PC-3 (cell line): ENCODE data around the gene AAMDC. TPM values are rescaled to one million over a fixed set of nuclear protein-coding genes. Genes with fewer than 3 reads are reported as not detected.

Experiments
- ATAC-seq: fragments of 200-7000 bp; cut with Tn5 transposase; 2 replicates; pipeline ENCODE4 v1.9.1; 2020; ENCODE audit warnings: mild to moderate bottlenecking, moderate library complexity
- BruUV-seq: library from RNA; stranded (reverse); fragments of 400-500 nt; replicated peaks from 2 replicates; lab custom pipeline; 2021; lab: Mats Ljungman, UMichigan
- CTCF ChIA-PET: fragments of 300-600 bp; sonication (Branson Sonifier 250); formaldehyde crosslinking; loops from one replicate; lab custom pipeline; 2022; ENCODE audit warnings: antibody characterized with exemption; lab: Charles Lee
- POLR2A ChIA-PET: fragments of 300-600 bp; sonication (Branson Sonifier 250); formaldehyde crosslinking; loops from one replicate; lab custom pipeline; 2022; ENCODE audit warnings: antibody characterized with exemption; ENCODE audit not compliant: unreplicated experiment; lab: Charles Lee
- DNase-seq: peaks from one replicate; pipeline ENCODE4 v3.0.0-alpha.2; 2015
- H2AFZ ChIP-seq: fragments of 300-600 bp; sonication (generic); 2 replicates; pipeline ENCODE4 v1.6.0; 2016; ENCODE audit warnings: antibody characterized with exemption, low read length
- H3F3A ChIP-seq: fragments of 300-600 bp; sonication (generic); one replicate; pipeline ENCODE4 v1.6.0; 2017; ENCODE audit warnings: antibody characterized with exemption, low read length, control low read depth, mild to moderate bottlenecking; ENCODE audit not compliant: unreplicated experiment
- H3K27ac ChIP-seq: fragments of 300-600 bp; sonication (generic); 2 replicates; pipeline ENCODE4 v1.5.1; 2016; ENCODE audit warnings: mild to moderate bottlenecking, low read length
- H3K27me3 ChIP-seq: fragments of 300-600 bp; sonication (generic); 2 replicates; pipeline ENCODE4 v1.6.1; 2016; ENCODE audit warnings: low read length, mixed read lengths
- H3K36me3 ChIP-seq: fragments of 300-600 bp; sonication (generic); 2 replicates; pipeline ENCODE4 v1.6.1; 2016; ENCODE audit warnings: low read depth, mixed run types, low read length, mixed read lengths
- H3K4me1 ChIP-seq: fragments of 300-600 bp; sonication (generic); 2 replicates; pipeline ENCODE4 v1.5.1; 2016; ENCODE audit warnings: low read length; ENCODE audit not compliant: insufficient read depth
- H3K4me2 ChIP-seq: fragments of 300-600 bp; sonication (generic); 2 replicates; pipeline ENCODE4 v1.6.0; 2016; ENCODE audit warnings: low read length
- H3K4me3 ChIP-seq: fragments of 300-600 bp; sonication (generic); 2 replicates; pipeline ENCODE4 v1.5.1; 2016; ENCODE audit warnings: mild to moderate bottlenecking, low read length, mixed read lengths
- H3K79me2 ChIP-seq: fragments of 300-600 bp; sonication (generic); 2 replicates; pipeline ENCODE4 v1.6.1; 2017; ENCODE audit warnings: low read length, mixed read lengths
- H3K9ac ChIP-seq: fragments of 300-600 bp; sonication (generic); 2 replicates; pipeline ENCODE4 v1.6.0; 2016; ENCODE audit warnings: mild to moderate bottlenecking, low read length
- H3K9me2 ChIP-seq: fragments of 300-600 bp; sonication (generic); replicated peaks from 2 replicates; pipeline ENCODE4 v1.6.1; 2016; ENCODE audit warnings: mixed run types, low read length, mixed read lengths
- H3K9me3 ChIP-seq: fragments of 300-600 bp; sonication (generic); 2 replicates; pipeline ENCODE4 v1.6.1; 2016; ENCODE audit warnings: low read length, mixed read lengths
- H4K20me1 ChIP-seq: fragments of 300-600 bp; sonication (generic); 2 replicates; pipeline ENCODE4 v1.6.1; 2016; ENCODE audit warnings: low read length, mixed read lengths
- EZH2 ChIP-seq: fragments of 300-600 bp; sonication (generic); IDR thresholded peaks from one replicate; pipeline ENCODE4 v1.6.1; 2017; ENCODE audit warnings: antibody characterized with exemption, mild to moderate bottlenecking, low read length; ENCODE audit not compliant: unreplicated experiment
- EZH2phosphoT487 ChIP-seq: fragments of 300-600 bp; sonication (generic); IDR thresholded peaks from 2 replicates; pipeline ENCODE4 v1.6.1; 2018; ENCODE audit warnings: mild to moderate bottlenecking, antibody characterized with exemption, low read length, borderline replicate concordance
- intact Hi-C: fragments of 100-400 bp; cut with micrococcal nuclease; formaldehyde crosslinking; loops from 2 replicates; pipeline ENCODE4 v1.9.0; 2023
- total RNA-seq: library from RNA; depleted of rRNA; stranded (reverse); fragments of >200 nt; gene quantifications from 2 replicates; pipeline ENCODE4 v1.2.3, GENCODE V29; 2014
- TF ChIP-seq, protein P1 (sequence below): fragments of 300-600 bp; sonication (generic); conservative IDR thresholded peaks from 2 replicates; pipeline ENCODE4 v1.5.1; 2017; ENCODE audit warnings: antibody characterized with exemption, low read depth, mild to moderate bottlenecking, low read length

AAMDC gene
- total RNA-seq, 1 experiment from 2014 or later = 18.0 TPM

DNA sequence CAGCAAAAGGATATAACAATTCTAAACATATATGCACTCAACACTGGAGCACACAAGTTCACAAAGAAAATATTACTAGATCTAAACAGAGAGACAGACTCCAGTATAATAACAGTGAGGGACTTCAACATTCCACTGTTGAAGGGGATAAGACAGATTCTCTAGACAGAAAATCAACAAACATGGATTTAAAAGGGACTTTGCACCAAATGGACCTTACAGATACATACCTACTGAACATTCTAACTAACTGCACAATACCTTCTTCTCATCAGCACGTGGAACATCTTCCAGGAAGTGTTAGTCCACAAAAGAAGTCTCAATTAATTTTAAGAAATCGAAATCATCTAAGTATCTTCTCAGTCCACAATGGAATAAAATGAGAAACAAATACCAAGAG lies 27.0 kb upstream of the AAMDC start:
- ChIA-PET CTCF (no interaction called here), POLR2A (no interaction called here)
- Histone ChIP-seq H3K9me3 (no peaks in the 10 kb centered on the region), H3K36me3 (no peaks in the 10 kb centered on the region), H3K4me2 (no peak overlapping the region), H3K4me3 (no peak overlapping the region), H3K79me2 (peaks cover 96% of the 10 kb centered on the region), H3K27ac (no peak overlapping the region), H3K4me1 (no peaks in the 10 kb centered on the region), H3K9me2 (no peaks in the 10 kb centered on the region), H3K27me3 (no peaks in the 10 kb centered on the region), H4K20me1 (0 out of 2 replicates have a peak, but pooled peaks cover 12% of the 10 kb centered on the region), H3K9ac (no peak overlapping the region), H2AFZ (no peak overlapping the region), H3F3A (no peaks in the 10 kb centered on the region)
- no TSS peak for BruUV-seq
- TF ChIP-seq EZH2 (no peak), EZH2phosphoT487 (no peak)
- TF ChIP-seq, protein P1, sequence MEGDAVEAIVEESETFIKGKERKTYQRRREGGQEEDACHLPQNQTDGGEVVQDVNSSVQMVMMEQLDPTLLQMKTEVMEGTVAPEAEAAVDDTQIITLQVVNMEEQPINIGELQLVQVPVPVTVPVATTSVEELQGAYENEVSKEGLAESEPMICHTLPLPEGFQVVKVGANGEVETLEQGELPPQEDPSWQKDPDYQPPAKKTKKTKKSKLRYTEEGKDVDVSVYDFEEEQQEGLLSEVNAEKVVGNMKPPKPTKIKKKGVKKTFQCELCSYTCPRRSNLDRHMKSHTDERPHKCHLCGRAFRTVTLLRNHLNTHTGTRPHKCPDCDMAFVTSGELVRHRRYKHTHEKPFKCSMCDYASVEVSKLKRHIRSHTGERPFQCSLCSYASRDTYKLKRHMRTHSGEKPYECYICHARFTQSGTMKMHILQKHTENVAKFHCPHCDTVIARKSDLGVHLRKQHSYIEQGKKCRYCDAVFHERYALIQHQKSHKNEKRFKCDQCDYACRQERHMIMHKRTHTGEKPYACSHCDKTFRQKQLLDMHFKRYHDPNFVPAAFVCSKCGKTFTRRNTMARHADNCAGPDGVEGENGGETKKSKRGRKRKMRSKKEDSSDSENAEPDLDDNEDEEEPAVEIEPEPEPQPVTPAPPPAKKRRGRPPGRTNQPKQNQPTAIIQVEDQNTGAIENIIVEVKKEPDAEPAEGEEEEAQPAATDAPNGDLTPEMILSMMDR = no peak
- ATAC-seq (no peak), DNase-seq (no peak)
- intact Hi-C loops = no loop called here

DNA sequence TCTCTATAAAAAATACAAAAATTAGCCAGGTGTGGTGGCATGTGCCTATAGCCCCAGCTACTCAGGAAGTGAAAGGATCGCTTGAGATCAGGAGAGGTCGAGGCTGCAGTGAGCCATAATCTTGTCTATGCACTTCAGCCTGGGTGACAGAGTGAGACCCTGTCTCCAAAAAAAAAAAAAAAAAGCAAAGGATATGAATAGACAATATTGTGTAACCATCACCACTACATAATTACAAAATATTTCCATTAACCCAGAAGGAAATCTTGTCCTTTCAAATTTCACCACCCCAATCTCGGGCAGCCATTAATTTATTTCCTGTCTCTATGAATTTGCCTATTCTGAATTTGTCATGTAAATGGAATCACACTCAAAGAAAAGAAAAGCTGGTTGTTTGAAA lies 21.6 kb upstream of the AAMDC start:
- DNase-seq = no peak
- H3K79me2 ChIP-seq = peaks cover 77% of the 10 kb centered on the region
- no peak overlapping the region for H3K4me2 ChIP-seq
- peaks cover 3% of the 10 kb centered on the region; the same call in 1 of the 2 replicates for H4K20me1 ChIP-seq
- no peaks in the 10 kb centered on the region for H3F3A ChIP-seq
- H3K9me2 ChIP-seq = no peaks in the 10 kb centered on the region
- H3K9me3 ChIP-seq = no peaks in the 10 kb centered on the region
- no peak overlapping the region for H3K9ac ChIP-seq
- no peak overlapping the region for H2AFZ ChIP-seq
- intact Hi-C loops = no loop called here
- H3K4me1 ChIP-seq = no peaks in the 10 kb centered on the region
- no peak for ATAC-seq
- ChIA-PET POLR2A (no interaction called here), CTCF (no interaction called here)
- no peaks in the 10 kb centered on the region for H3K36me3 ChIP-seq
- H3K4me3 ChIP-seq = no peak overlapping the region
- TF ChIP-seq EZH2 (no peak), EZH2phosphoT487 (no peak)
- TF ChIP-seq, protein P1 = no peak
- H3K27ac ChIP-seq = no peak overlapping the region
- no TSS peak for BruUV-seq
- H3K27me3 ChIP-seq = no peaks in the 10 kb centered on the region

DNA sequence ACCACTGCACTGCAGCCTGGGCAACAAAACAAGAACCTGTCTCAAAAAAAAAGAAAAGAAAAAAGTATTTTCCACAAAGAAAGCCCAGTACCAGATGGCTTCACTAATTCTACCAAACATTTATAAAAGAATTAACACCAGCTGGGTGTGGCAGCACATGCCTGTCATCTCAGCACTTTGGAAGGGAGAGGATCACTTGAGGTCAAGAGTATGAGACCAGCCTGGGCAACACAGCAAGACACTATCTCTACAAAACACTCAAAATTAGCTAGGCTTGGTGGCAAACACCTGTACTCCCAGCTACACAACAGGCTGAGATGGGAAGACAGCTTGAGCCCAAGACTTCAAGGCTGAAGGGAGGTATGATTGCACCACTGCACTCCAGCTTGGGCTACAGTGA lies 20.5 kb upstream of the AAMDC start:
- H3K27ac ChIP-seq = no peak overlapping the region
- no TSS peak for BruUV-seq
- H2AFZ ChIP-seq = no peak overlapping the region
- H3K4me1 ChIP-seq = no peaks in the 10 kb centered on the region
- H3K36me3 ChIP-seq = 0 out of 2 replicates have a peak, but pooled peaks cover 2% of the 10 kb centered on the region
- peaks cover 77% of the 10 kb centered on the region for H3K79me2 ChIP-seq
- H3F3A ChIP-seq = no peaks in the 10 kb centered on the region
- no peak overlapping the region for H3K4me2 ChIP-seq
- DNase-seq (no peak), ATAC-seq (no peak)
- no peak overlapping the region for H3K4me3 ChIP-seq
- peaks cover 6% of the 10 kb centered on the region; the same call in 1 of the 2 replicates for H4K20me1 ChIP-seq
- POLR2A ChIA-PET = no interaction called here
- TF ChIP-seq EZH2 (no peak), EZH2phosphoT487 (no peak)
- TF ChIP-seq, protein P1 = no peak
- H3K9me2 ChIP-seq = no peaks in the 10 kb centered on the region
- H3K9me3 ChIP-seq = no peaks in the 10 kb centered on the region
- CTCF ChIA-PET = no interaction called here
- H3K27me3 ChIP-seq = no peaks in the 10 kb centered on the region
- intact Hi-C loops = no loop called here
- no peak overlapping the region for H3K9ac ChIP-seq
